Endothelial cell of umbilical vein (primary cell): ENCODE measurements around the gene RASAL1. TPM values are rescaled to one million over a fixed set of nuclear protein-coding genes. Genes with fewer than 3 reads are reported as not detected.

ENCODE experiments used
- BruUV-seq: library from RNA; stranded (reverse); fragments of 400-500 nt; replicated peaks from 2 replicates; lab custom pipeline; 2021; lab: Mats Ljungman, UMichigan
- CTCF ChIA-PET: fragments of 300-600, 350-600 bp; sonication (Branson Sonifier 250); formaldehyde crosslinking; loops from one replicate; lab custom pipeline; 2021; ENCODE audit warnings: antibody characterized with exemption, inconsistent platforms; lab: Charles Lee
- POLR2A ChIA-PET: fragments of 300-600, 350-600 bp; sonication (Branson Sonifier 250); formaldehyde crosslinking; loops from one replicate; lab custom pipeline; 2021; ENCODE audit warnings: antibody characterized with exemption, inconsistent platforms; lab: Charles Lee
- DNase-seq: peaks from one replicate; pipeline ENCODE4 v3.0.0-alpha.2; 2011; ENCODE audit warnings: low read depth, low spot score
- FAIRE-seq: peaks from 2 replicates; lab custom pipeline; 2011; peaks lifted over from hg19 to GRCh38; lab: Jason Lieb, UNC
- H2AFZ ChIP-seq: 2 replicates; pipeline ENCODE4 v1.6.0; 2012; ENCODE audit warnings: low read depth, low read length, control low read depth, inconsistent platforms
- H3K27ac ChIP-seq: 2 replicates; pipeline ENCODE4 v1.5.1; 2011; ENCODE audit warnings: low read depth, mild to moderate bottlenecking, control low read depth, low read length, moderate library complexity; ENCODE audit not compliant: insufficient read depth
- H3K27me3 ChIP-seq, 2 experiments: 2 replicates each; pipeline versions ENCODE4 v1.6.0 to v1.6.1; 2011; ENCODE audit warnings: low read length in 2 of 2, mixed read lengths in 1 of 2; ENCODE audit not compliant: control insufficient read depth in 2 of 2, insufficient read depth in 2 of 2
- H3K36me3 ChIP-seq, 2 experiments: 2 replicates in 1 of 2; 3 replicates in 1 of 2; pipeline ENCODE4 v1.5.1; 2011; ENCODE audit warnings: low read length in 2 of 2, mild to moderate bottlenecking in 1 of 2, moderate library complexity in 1 of 2; ENCODE audit not compliant: control insufficient read depth in 2 of 2, insufficient read depth in 2 of 2; ENCODE audit errors: extremely low read depth in 1 of 2
- H3K4me1 ChIP-seq: 3 replicates; pipeline ENCODE4 v1.5.1; 2011; ENCODE audit warnings: mild to moderate bottlenecking, low read length; ENCODE audit not compliant: control insufficient read depth, insufficient read depth; ENCODE audit errors: extremely low read depth
- H3K4me2 ChIP-seq: 2 replicates; pipeline ENCODE4 v1.6.1; 2011; ENCODE audit warnings: low read length, control low read depth, mixed read lengths; ENCODE audit not compliant: insufficient read depth
- H3K4me3 ChIP-seq, 3 experiments: fragments of 200-600 bp in 1 of 3; sonication (generic), shearing (Covaris generic) in 1 of 3; replicated peaks in 1 of 3; 2 replicates each; pipeline ENCODE4 v1.5.1; 2011 to 2016; ENCODE audit warnings: control low read depth in 3 of 3, low read length in 3 of 3, mild to moderate bottlenecking in 2 of 3, inconsistent platforms in 1 of 3, low read depth in 1 of 3, moderate library complexity in 1 of 3; ENCODE audit not compliant: insufficient read depth in 1 of 3
- H3K79me2 ChIP-seq: 2 replicates; pipeline ENCODE4 v1.6.0; 2012; ENCODE audit warnings: low read length, inconsistent platforms; ENCODE audit not compliant: control insufficient read depth, insufficient read depth
- H3K9ac ChIP-seq: replicated peaks from 2 replicates; pipeline ENCODE3; 2011; ENCODE audit warnings: low read length, control low read depth; ENCODE audit not compliant: insufficient read depth; ENCODE audit errors: extremely low read depth
- H3K9me1 ChIP-seq: replicated peaks from 3 replicates; pipeline ENCODE4 v1.6.0; 2011; ENCODE audit warnings: mild to moderate bottlenecking, low read length; ENCODE audit not compliant: control insufficient read depth, insufficient read depth; ENCODE audit errors: extremely low read depth
- H3K9me3 ChIP-seq: replicated peaks from 2 replicates; pipeline ENCODE4 v1.5.1; 2012; ENCODE audit warnings: low read length, inconsistent platforms; ENCODE audit not compliant: control insufficient read depth, insufficient read depth
- H4K20me1 ChIP-seq: replicated peaks from 2 replicates; pipeline ENCODE3; 2011; ENCODE audit warnings: mild to moderate bottlenecking, low read length; ENCODE audit not compliant: control insufficient read depth, insufficient read depth; ENCODE audit errors: extremely low read depth
- EZH2 ChIP-seq: IDR thresholded peaks from 2 replicates; pipeline ENCODE4 v1.6.1; 2012; ENCODE audit warnings: borderline replicate concordance, low read depth, mild to moderate bottlenecking, moderate library complexity, low read length, inconsistent platforms; ENCODE audit not compliant: severe bottlenecking
- FOS ChIP-seq: IDR thresholded peaks from 2 replicates; pipeline ENCODE4 v1.6.1; 2011; ENCODE audit warnings: mild to moderate bottlenecking, low read length, moderate library complexity, borderline replicate concordance; ENCODE audit not compliant: insufficient read depth
- GATA2 ChIP-seq: IDR thresholded peaks from 2 replicates; pipeline ENCODE4 v1.7.0; 2011; ENCODE audit warnings: low read depth, mild to moderate bottlenecking, moderate library complexity, mixed read lengths, low read length; ENCODE audit not compliant: insufficient read length, insufficient read depth
- JUN ChIP-seq: IDR thresholded peaks from 2 replicates; pipeline ENCODE4 v1.6.1; 2011; ENCODE audit warnings: borderline replicate concordance, low read depth; ENCODE audit not compliant: insufficient read length, insufficient read depth
- MAX ChIP-seq: IDR thresholded peaks from 2 replicates; pipeline ENCODE4 v1.6.1; 2011; ENCODE audit not compliant: insufficient read depth, insufficient read length
- MYC ChIP-seq: IDR thresholded peaks from one replicate; pipeline ENCODE4 v1.6.1; 2011; ENCODE audit warnings: mild to moderate bottlenecking, low read depth, low read length
- POLR2A ChIP-seq: IDR thresholded peaks from 2 replicates; pipeline ENCODE4 v1.6.1; 2012; ENCODE audit warnings: low read depth, mild to moderate bottlenecking, control low read depth, low read length
- POLR2AphosphoS5 ChIP-seq: IDR thresholded peaks from 2 replicates; pipeline ENCODE4 v1.6.1; 2012; ENCODE audit warnings: low read depth, mild to moderate bottlenecking, control low read depth, low read length, moderate library complexity; ENCODE audit not compliant: insufficient read depth
- dilution Hi-C: fragments of 300-500 bp; cut with MboI; formaldehyde crosslinking; loops from one replicate; pipeline ENCODE4 v1.15.0; 2019; ENCODE audit warnings: low sequenced_read_pairs; ENCODE audit not compliant: extremely low pct_ligation_motif_present
- intact Hi-C: fragments of 100-400 bp; cut with micrococcal nuclease; formaldehyde crosslinking; loops from one replicate; pipeline ENCODE4 v1.10.0; 2022
- polyA plus RNA-seq, 4 experiments: library from polyadenylated mRNA; depleted of rRNA in 3 of 4; stranded (reverse) in 3 of 4; unstranded in 1 of 4; fragments of >200 nt; gene quantifications; 2 replicates each; pipeline versions ENCODE4 v1.2.1 to v1.2.3, GENCODE V29; 2011 to 2012; ENCODE audit warnings: missing spikeins in 1 of 4
- total RNA-seq: library from RNA; stranded (reverse); gene quantifications from 2 replicates; pipeline ENCODE4 v1.2.3, GENCODE V29; 2021
- TF ChIP-seq, protein P1 (sequence below), 2 donors: IDR thresholded peaks; 1 replicate in 1 of 2; 2 replicates in 1 of 2; pipeline ENCODE4 v1.5.1; 2011; ENCODE audit warnings: low read length in 2 of 2, mild to moderate bottlenecking in 2 of 2, moderate library complexity in 2 of 2, control low read depth in 1 of 2, inconsistent platforms in 1 of 2, low read depth in 1 of 2; ENCODE audit not compliant: insufficient read depth in 1 of 2; ENCODE audit errors: extremely low read depth in 1 of 2

RASAL1 gene
- total and polyA plus RNA-seq, 2 donors (not counting 3 experiments of a cell fraction or from before 2014, with no cell fraction given): not detected

DNA sequence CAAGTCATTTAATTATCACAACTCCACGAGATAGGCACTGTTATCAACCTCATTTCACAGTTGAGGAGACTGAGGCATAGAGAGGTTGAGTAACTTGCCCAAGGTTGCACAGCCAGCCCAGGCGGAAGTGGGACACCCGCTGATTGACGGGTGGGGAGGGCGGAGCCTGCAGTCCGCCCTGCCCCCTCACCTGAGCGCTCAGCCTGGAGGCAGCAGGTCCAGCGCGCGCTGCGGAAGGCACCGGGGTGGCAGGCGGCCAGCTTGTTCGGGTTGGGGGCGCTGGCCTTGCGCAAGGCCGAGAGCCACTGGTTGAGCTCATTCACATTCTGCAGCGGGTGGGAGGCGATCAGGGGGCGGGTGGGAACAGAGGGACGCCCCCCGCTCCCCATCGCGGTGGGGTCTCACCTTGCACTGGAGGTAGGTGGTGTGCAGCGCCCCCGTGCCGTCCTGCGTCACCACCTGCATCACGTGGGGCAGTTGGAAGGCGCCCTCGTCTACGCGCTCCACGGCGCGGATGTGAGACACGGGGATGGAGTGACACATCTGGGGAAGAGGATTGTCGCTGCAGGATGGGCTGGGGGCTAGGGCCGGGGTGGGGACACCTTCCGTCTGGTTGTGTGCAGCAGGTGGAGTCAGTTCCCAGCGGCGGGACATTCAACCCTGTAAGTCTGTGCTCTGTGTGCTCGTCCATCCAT is 31.7 kb downstream of the RASAL1 start:
- Histone ChIP-seq H3K9me3 (no peaks in the 10 kb centered on the region), H3K4me1 (no peaks in the 10 kb centered on the region), H3K9me1 (no peaks in the 10 kb centered on the region), H4K20me1 (no peaks in the 10 kb centered on the region), H3K9ac (no peak overlapping the region), H3K79me2 (no peaks in the 10 kb centered on the region), H3K4me3 (no peak overlapping the region), H3K4me2 (no peak overlapping the region), H3K27ac (no peak overlapping the region), H2AFZ (no peak overlapping the region), H3K36me3 (no peaks in the 10 kb centered on the region), H3K27me3 (peaks cover 0 to 2% of the 10 kb centered on the region in 2 experiments)
- CTCF ChIA-PET: interaction anchor here (0.7 to 1.8 kb wide), 2 partner anchors 49 to 111 kb away, joined by 3 to 7 read pairs; no protein-coding TSS in a partner anchor
- TF ChIP-seq EZH2: no peak
- BruUV-seq: no TSS peak
- intact Hi-C loops (no loop called here), dilution Hi-C loops (no loop called here)
- FAIRE-seq (no peak), DNase-seq (no peak)
- POLR2A ChIA-PET: no interaction called here

GRCh38 chr12:113102811-113103210 is 32.8 kb downstream of the RASAL1 start:
- no peaks in the 10 kb centered on the region for H3K9me1 ChIP-seq
- BruUV-seq: no TSS peak
- no peak for FAIRE-seq
- no peak for DNase-seq
- H3K36me3 ChIP-seq: no peaks in the 10 kb centered on the region
- no peaks in the 10 kb centered on the region for H3K9me3 ChIP-seq
- intact Hi-C loops: no loop called here
- CTCF ChIA-PET: interaction anchor here (1.8 to 7.1 kb wide), 2 partner anchors 110 kb away, joined by 7 to 99 read pairs; no protein-coding TSS in a partner anchor
- dilution Hi-C loops: no loop called here
- no peak overlapping the region for H3K9ac ChIP-seq
- H3K4me3 ChIP-seq: no peak overlapping the region
- TF ChIP-seq, protein P1, sequence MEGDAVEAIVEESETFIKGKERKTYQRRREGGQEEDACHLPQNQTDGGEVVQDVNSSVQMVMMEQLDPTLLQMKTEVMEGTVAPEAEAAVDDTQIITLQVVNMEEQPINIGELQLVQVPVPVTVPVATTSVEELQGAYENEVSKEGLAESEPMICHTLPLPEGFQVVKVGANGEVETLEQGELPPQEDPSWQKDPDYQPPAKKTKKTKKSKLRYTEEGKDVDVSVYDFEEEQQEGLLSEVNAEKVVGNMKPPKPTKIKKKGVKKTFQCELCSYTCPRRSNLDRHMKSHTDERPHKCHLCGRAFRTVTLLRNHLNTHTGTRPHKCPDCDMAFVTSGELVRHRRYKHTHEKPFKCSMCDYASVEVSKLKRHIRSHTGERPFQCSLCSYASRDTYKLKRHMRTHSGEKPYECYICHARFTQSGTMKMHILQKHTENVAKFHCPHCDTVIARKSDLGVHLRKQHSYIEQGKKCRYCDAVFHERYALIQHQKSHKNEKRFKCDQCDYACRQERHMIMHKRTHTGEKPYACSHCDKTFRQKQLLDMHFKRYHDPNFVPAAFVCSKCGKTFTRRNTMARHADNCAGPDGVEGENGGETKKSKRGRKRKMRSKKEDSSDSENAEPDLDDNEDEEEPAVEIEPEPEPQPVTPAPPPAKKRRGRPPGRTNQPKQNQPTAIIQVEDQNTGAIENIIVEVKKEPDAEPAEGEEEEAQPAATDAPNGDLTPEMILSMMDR (IDR thresholded peaks at IDR 0.05; ENCODE audit: extremely low read depth in 1 of 2, insufficient read depth in 1 of 2, low read depth in 1 of 2, low read length in 2 of 2): no peak
- no peak for TF ChIP-seq JUN
- no peak for TF ChIP-seq MAX
- TF ChIP-seq MYC: no peak
- no peak for TF ChIP-seq FOS
- TF ChIP-seq EZH2: no peak
- TF ChIP-seq GATA2: no peak
- TF ChIP-seq POLR2A: no peak
- TF ChIP-seq POLR2AphosphoS5: no peak
- H2AFZ ChIP-seq: no peak overlapping the region
- H3K4me1 ChIP-seq: no peaks in the 10 kb centered on the region
- POLR2A ChIA-PET: no interaction called here
- H3K79me2 ChIP-seq: no peaks in the 10 kb centered on the region
- peaks cover 0 to 2% of the 10 kb centered on the region in 2 experiments for H3K27me3 ChIP-seq
- no peak overlapping the region for H3K4me2 ChIP-seq
- H4K20me1 ChIP-seq: no peaks in the 10 kb centered on the region
- H3K27ac ChIP-seq: no peak overlapping the region
